ENCODE results near the gene CDH5. TPM values are rescaled to one million over a fixed set of nuclear protein-coding genes. Genes with fewer than 3 reads are reported as not detected.

CDH5 gene
- total and polyA plus RNA-seq, 7 donors: 0.60 to 26.0 (median 12.6) TPM

DNA sequence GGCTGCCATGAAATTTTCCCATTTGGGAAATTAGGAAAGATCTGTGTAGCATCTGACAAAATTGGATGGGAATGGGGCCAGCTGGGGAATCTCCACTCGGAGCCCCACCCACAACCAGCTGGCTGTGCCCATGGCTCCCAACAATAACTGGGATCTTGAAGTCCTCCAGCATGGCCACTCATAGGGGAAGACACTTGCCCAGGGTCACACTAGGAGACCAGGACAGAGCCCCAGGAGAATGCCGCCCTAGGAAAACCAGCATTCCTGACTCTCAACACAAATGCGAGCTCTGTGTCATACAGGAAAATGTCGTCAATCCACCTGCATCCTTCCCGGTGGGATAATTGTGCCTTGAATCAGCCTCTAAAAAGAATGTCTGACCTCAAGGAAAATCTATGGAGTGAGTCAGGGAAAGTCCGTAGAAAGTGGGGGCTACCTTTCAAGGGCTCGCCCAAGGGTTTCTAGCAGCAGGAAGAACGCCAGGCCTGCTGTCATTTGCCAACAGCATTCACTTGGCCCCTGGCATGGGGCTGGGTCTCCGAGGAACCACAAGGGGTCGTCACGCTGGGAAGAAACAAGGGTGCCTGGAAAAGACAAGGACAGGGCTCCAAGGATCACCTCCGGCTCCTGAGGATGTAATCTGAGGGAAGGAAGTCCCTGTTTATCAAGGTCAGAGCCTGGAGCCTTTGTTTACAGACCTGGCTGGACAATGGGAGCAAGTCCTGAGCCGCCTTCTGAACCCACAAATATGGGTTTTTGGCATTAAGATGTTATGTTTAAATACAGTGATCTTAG lies 15.9 kb downstream of the CDH5 start:
- TF ChIP-seq, protein P1, sequence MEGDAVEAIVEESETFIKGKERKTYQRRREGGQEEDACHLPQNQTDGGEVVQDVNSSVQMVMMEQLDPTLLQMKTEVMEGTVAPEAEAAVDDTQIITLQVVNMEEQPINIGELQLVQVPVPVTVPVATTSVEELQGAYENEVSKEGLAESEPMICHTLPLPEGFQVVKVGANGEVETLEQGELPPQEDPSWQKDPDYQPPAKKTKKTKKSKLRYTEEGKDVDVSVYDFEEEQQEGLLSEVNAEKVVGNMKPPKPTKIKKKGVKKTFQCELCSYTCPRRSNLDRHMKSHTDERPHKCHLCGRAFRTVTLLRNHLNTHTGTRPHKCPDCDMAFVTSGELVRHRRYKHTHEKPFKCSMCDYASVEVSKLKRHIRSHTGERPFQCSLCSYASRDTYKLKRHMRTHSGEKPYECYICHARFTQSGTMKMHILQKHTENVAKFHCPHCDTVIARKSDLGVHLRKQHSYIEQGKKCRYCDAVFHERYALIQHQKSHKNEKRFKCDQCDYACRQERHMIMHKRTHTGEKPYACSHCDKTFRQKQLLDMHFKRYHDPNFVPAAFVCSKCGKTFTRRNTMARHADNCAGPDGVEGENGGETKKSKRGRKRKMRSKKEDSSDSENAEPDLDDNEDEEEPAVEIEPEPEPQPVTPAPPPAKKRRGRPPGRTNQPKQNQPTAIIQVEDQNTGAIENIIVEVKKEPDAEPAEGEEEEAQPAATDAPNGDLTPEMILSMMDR (IDR thresholded peaks at IDR 0.05): no peak
- TF ChIP-seq EP300 (IDR thresholded peaks at IDR 0.05) (no peak), POLR2AphosphoS5 (IDR thresholded peaks at IDR 0.05) (peak in 2 of 4 donors; percentile 31 to 65), POLR2A (IDR thresholded peaks at IDR 0.05) (no peak)
- Histone ChIP-seq H3K4me3 (no peak overlapping the region), H3K9me3 (no peaks in the 10 kb centered on the region), H3K27ac (peak overlapping the region in 2 of 4 donors; percentile 7 to 63), H3K27me3 (no peaks in the 10 kb centered on the region), H3K4me1 (no peaks in the 10 kb centered on the region), H3K36me3 (no peaks in the 10 kb centered on the region)
- intact Hi-C loops (cut with DNase I): no loop called here
- 86 to 88% methylated on average over 13 of the region's 13 CpGs for WGBS, 2 donors
- peak; percentile 50 for DNase-seq

GRCh38 chr16:66382966-66383299 lies 16.4 kb downstream of the CDH5 start:
- no peak for TF ChIP-seq POLR2A (IDR thresholded peaks at IDR 0.05)
- TF ChIP-seq, protein P1 (IDR thresholded peaks at IDR 0.05): no peak
- no peak for TF ChIP-seq POLR2AphosphoS5 (IDR thresholded peaks at IDR 0.05)
- TF ChIP-seq EP300 (IDR thresholded peaks at IDR 0.05): no peak
- no peaks in the 10 kb centered on the region for H3K27me3 ChIP-seq
- H3K36me3 ChIP-seq: no peaks in the 10 kb centered on the region
- no peaks in the 10 kb centered on the region for H3K9me3 ChIP-seq
- H3K4me1 ChIP-seq: no peaks in the 10 kb centered on the region
- H3K4me3 ChIP-seq: no peak overlapping the region
- intact Hi-C loops (cut with DNase I): no loop called here
- DNase-seq: no peak
- peak overlapping the region in 2 of 4 donors; percentile 7 to 63 for H3K27ac ChIP-seq
- WGBS, 2 donors: 73 to 79% methylated on average over 3 of the region's 3 CpGs

- H3K27me3 ChIP-seq: no peaks in the 10 kb centered on the region
- intact Hi-C loops (cut with DNase I): no loop called here
- no peak overlapping the region for H3K4me3 ChIP-seq
- WGBS, 2 donors: 84 to 86% methylated on average over 4 of the region's 4 CpGs
- no peak for TF ChIP-seq POLR2A (IDR thresholded peaks at IDR 0.05)
- no peak for TF ChIP-seq EP300 (IDR thresholded peaks at IDR 0.05)
- H3K27ac ChIP-seq: peak overlapping the region in 2 of 4 donors; percentile 7 to 63
- H3K9me3 ChIP-seq: no peaks in the 10 kb centered on the region
- H3K36me3 ChIP-seq: no peaks in the 10 kb centered on the region
- peak; percentile 56 for DNase-seq
- no peaks in the 10 kb centered on the region for H3K4me1 ChIP-seq
Observed at GRCh38 chr16:66383551-66383950, 17.1 kb downstream of the CDH5 start.

- intact Hi-C loops (cut with DNase I): no loop called here
- Histone ChIP-seq H3K4me1 (no peaks in the 10 kb centered on the region), H3K36me3 (no peaks in the 10 kb centered on the region), H3K27ac (no peak overlapping the region), H3K9me3 (no peaks in the 10 kb centered on the region), H3K4me3 (no peak overlapping the region), H3K27me3 (no peaks in the 10 kb centered on the region)
- DNase-seq: no peak
- TF ChIP-seq EP300 (IDR thresholded peaks at IDR 0.05): no peak
- no peak for TF ChIP-seq POLR2A (IDR thresholded peaks at IDR 0.05)
- TF ChIP-seq, protein P1 (IDR thresholded peaks at IDR 0.05): no peak
- TF ChIP-seq POLR2AphosphoS5 (IDR thresholded peaks at IDR 0.05): no peak
- 94% methylated on average over 4 of the region's 4 CpGs for WGBS, 2 donors
Observed at GRCh38 chr16:66385415-66385814, 18.9 kb downstream of the CDH5 start.

DNA sequence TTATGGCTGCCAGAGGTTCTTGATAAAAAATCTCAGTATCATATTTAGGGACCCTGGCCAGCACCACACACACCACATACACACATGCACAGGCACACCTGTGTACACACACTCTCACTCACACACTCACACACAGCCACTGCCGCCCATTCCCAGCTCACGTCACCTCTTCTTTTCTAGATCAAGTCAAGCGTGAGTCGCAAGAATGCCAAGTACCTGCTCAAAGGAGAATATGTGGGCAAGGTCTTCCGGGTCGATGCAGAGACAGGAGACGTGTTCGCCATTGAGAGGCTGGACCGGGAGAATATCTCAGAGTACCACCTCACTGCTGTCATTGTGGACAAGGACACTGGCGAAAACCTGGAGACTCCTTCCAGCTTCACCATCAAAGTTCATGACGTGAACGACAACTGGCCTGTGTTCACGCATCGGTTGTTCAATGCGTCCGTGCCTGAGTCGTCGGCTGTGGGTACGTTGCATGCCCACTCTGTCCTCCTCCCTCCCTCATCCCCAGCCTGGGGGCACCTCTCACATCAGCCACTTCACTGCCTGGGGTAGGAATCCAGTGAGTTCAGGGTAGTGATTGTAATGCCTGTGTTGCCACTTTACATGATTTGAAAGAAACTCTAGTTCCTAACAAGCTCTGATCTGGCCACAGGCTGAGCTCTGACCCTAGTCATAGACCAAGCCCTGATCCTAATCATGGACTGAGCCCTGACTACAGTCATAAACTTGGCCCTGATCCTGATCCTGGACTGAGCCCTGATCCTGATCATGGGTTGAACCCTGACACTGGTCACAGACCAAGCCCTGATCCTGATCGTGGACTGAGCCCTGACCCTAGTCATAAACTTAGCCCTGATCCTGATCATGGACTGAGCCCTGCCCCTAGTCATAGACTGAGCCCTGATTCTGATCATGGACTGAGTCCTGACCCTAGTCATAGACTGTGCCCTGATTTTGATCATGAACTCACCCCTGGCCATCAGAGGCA lies 20.4 kb downstream of the CDH5 start:
- DNase-seq: peak; percentile 40
- WGBS, 2 donors: 88 to 89% methylated on average over 20 of the region's 20 CpGs

More for the DNA sequence above, 20.4 kb downstream of the CDH5 start:
- TF ChIP-seq EP300 (IDR thresholded peaks at IDR 0.05): no peak
- no peak for TF ChIP-seq POLR2AphosphoS5 (IDR thresholded peaks at IDR 0.05)
- TF ChIP-seq POLR2A (IDR thresholded peaks at IDR 0.05): no peak
- TF ChIP-seq, protein P1 (IDR thresholded peaks at IDR 0.05): no peak
- no peaks in the 10 kb centered on the region for H3K36me3 ChIP-seq
- H3K27me3 ChIP-seq: no peaks in the 10 kb centered on the region
- no peaks in the 10 kb centered on the region for H3K4me1 ChIP-seq
- no peak overlapping the region for H3K4me3 ChIP-seq
- intact Hi-C loops (cut with DNase I): no loop called here
- H3K27ac ChIP-seq: no peak overlapping the region
- no peaks in the 10 kb centered on the region for H3K9me3 ChIP-seq
